ENCODE data around the gene SMARCE1.
A peak's percentile ranks its signal among the peaks of the same experiment; 100 is the strongest.

SMARCE1 gene

DNA sequence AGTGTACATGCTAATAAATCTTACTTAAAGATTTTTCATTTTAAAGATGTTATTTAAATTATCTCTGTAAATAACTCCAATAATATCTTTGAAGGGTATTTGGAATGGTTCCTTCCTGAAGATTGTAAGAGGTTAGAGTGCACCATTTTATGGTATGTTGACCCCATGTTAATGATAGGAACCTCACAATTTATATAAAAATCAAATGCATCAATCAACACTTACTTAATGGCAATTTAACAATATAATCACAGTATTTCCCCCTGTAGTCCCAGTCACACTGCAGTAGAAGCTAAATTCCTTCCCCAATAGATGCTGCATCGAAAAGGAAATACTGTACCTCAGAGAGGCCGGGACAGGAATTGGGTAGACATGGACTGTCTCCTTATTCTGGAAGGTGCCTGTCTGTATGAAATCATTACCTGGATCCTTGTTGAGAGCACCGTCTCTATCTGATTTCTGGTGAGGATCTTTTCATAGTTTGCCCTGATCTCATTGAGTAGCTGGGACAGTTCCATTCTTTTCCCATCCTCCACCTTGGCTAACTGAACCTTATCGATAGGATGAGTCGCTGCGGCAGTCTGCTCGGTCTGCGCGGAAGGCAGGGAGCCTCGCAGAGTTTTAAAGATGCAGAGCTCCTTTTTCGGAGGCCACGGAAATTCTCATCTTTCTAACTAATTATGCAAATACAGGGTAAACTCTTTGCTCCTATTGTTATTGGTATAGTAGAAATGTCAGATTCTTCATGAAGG, 17.1 kb upstream of the SMARCE1 start, which contains the start of gene KRT222:
KRT222 (minus strand) TSS at position 596 of the 752 bp plus-strand sequence; CDS start at position 518, 78 bp downstream.
- no peak for DNase-seq (ENCODE audit: insufficient read length, low spot score)
- TF ChIP-seq POLR2A (IDR thresholded peaks at IDR 0.05; ENCODE audit: low read depth, low read length): no peak

DNA sequence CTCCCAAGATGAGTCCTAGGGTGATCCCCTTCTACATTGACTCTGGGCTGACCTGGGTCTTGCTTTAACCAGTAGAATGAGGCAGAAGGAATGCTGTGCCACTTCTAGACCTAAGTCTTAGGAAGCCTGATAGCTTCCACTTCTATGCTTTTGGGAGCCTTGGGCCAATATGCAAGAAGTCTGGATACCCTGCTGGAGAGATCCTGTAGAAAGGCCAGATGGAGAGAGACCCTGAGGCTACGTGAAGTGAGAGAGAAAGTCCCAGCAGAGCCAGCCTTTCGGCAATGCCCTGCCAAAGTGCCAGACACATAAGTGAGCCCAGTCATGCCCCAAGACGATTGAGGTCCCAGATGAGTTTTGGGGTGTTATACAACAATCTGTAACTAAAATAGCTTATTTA, 15.6 kb upstream of the SMARCE1 start:
- FAIRE-seq (no peak), DNase-seq (ENCODE audit: insufficient read length, low spot score) (no peak)
- TF ChIP-seq POLR2A (IDR thresholded peaks at IDR 0.05; ENCODE audit: low read depth, low read length): no peak

More for the DNA sequence above, 17.1 kb upstream of the SMARCE1 start, which contains the start of gene KRT222:
- FAIRE-seq: no peak

DNA sequence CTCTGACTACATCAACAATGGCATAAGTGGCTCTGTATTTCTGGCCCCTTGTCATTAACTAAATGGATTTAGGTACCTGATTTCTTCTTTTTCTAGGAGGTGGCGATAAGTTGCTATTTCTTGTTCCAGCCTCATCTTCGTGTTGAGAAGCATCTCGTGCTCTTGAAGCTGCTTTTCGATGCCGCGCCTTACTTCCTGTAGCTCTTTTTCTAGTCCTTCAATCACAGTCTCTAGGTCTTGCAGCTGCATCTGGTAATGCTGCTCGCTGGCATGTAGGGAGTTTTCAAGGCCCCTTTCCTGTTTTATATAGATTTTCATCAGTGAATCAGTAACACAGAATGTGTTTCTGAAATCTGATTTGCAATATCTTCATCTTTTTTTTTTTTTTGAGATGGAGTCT, 12.3 kb upstream of the SMARCE1 start:
- FAIRE-seq: no peak
- DNase-seq (ENCODE audit: insufficient read length, low spot score): no peak
- TF ChIP-seq POLR2A (IDR thresholded peaks at IDR 0.05; ENCODE audit: low read depth, low read length): no peak

DNA sequence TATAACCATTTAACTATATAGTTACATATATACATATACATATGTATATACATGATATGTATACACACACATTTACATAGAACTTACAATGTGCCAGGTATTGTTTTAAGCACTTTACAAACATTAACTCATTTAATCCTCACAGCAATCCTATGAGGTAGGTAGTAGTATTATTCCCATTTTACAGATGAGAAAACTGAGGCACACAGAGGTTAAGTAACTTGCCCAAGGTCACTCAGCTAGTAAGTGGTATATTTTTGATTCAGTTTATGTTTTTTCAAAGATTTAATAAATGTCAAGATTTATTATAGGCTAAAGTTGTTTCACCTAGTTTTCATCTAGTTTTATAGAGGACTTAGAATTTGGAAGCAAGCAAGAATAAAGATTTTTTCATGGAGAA, 10.8 kb upstream of the SMARCE1 start:
- no peak for TF ChIP-seq POLR2A (IDR thresholded peaks at IDR 0.05; ENCODE audit: low read depth, low read length)
- DNase-seq (ENCODE audit: insufficient read length, low spot score): no peak
- no peak for FAIRE-seq

DNA sequence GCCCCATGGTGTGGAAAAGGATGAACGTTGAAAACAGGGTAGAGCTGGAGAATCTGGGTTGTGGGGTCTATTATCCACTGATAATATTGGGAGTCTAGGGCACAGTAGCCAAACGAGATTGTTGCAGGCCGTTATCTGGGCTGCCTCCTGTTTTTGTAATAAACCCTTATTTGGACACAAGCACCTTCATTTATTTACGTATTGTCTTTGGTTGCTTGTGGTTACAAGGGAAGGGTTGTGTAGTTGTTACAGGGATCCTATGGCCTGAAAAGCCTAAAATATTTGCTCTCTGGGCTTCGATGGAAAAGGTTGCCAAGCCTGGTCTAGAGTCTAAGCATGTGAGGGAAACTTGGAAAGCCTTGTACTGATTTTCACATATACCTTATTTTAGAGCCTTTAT, 4.3 kb upstream of the SMARCE1 start:
- TF ChIP-seq POLR2A (IDR thresholded peaks at IDR 0.05; ENCODE audit: low read depth, low read length): no peak
- no peak for FAIRE-seq
- no peak for DNase-seq (ENCODE audit: insufficient read length, low spot score)

DNA sequence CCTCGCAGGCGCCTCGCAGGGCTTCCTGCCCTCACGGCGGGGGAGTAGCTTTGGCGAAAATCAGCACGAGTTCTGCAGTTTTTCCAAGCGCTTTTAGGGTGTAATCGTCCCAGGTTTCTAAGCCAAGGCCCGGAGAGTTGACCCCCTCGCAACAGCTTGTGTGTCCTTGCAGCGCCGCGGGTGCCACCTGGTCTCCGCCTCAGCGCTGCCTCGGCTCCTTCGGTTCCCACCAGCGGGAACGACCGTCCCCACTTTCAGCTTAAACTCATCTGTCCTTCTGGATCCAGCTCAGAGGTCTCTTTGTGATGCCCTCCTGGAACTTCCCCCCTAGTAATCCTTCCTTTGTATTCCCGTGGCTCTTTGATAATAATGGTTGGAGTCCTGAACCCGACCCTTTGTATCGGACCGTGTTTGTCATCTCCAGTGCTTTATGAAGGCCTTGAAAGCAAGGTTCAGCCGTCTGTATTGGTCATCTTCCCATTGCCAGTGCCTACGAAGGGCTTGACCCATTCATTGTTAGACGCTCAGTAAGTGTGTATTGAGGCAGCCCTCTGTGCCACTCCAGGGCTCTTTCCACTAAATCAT, 858 bp upstream of the SMARCE1 start:
- DNase-seq (ENCODE audit: insufficient read length, low spot score) (no peak), FAIRE-seq (no peak)
- TF ChIP-seq POLR2A (IDR thresholded peaks at IDR 0.05; ENCODE audit: low read depth, low read length): 0 out of 2 replicates have a peak, but pooled peaks have one; percentile 1

DNA sequence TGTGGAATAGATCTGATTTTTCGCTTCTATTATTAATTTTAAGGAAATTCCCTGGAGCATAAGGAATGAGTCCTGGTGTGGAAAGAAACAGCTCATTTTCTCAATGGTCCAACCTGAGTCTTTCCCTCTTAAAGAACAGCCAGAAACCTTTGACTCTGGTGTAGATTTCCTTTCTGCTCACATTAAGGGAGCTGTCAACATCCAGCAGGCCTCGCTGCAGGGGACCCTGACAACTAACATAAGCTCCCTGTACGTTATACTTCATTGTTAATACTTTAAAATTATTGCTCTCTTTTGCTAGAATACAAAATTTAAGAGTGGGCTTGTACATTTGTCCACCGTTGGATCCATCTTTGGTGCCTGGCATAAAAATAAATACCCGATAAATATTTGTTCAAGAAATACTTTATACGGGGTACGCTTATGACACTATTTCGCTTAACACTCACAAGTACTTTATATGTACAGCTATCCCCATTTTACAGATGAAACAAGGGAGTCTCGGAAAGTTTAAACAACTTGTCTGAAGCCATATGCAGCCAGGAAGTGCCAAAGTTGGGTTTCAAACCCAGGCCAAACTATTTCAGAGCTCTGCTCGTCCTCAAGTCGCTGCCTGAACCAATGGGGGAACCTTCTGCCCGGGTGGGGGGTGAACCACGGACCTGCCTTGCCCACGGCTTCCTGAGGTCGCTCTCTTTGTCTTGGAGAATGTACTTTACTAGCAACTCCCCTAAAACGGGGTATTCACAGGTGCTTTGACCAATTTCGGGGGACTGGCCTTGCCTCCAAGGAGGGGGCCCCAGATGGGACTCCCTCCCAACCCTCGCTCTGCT, 611 bp downstream of the SMARCE1 start:
- DNase-seq (ENCODE audit: insufficient read length, low spot score) (no peak), FAIRE-seq (no peak)
- no peak for TF ChIP-seq POLR2A (IDR thresholded peaks at IDR 0.05; ENCODE audit: low read depth, low read length)

DNA sequence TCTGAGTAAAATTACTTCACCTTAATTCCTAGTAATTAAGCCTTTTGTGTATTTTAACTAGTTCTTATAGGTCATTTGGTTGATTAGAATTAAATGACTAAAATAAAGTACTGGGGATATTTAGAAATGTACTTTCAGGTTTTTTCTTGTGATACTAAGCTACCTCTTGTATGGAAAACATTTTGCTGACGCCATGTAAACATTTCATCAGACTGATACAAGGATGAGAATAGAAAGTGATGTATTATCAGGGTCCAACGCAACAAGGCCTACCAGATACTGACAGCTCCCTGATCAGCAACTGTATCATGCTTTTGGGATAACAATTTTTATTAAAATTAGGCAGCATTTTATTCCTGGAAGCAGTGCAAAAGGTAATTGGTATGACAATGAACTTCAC, 1.7 kb downstream of the SMARCE1 start:
- TF ChIP-seq POLR2A (IDR thresholded peaks at IDR 0.05; ENCODE audit: low read depth, low read length): no peak
- DNase-seq (ENCODE audit: insufficient read length, low spot score): no peak
- no peak for FAIRE-seq

DNA sequence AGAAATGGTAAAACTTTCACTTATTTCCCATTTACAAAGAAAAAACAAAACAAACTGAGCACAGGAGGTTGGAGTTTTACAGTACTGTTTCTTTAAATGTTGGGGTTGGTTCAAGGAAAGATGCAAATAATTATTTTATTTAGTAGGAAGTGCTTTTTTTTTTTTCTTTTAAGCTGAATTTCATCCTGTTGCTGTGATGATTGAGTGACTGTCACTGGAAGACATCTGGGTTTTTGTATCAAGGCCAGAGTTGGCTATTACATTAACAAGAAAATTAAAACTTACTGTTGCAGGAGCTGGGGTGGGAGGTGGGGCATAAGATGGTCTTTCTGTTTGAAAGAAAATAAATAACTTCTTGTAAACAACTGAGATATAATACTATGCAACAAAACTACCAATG, 2.3 kb downstream of the SMARCE1 start:
- FAIRE-seq: no peak
- DNase-seq (ENCODE audit: insufficient read length, low spot score): no peak
- no peak for TF ChIP-seq POLR2A (IDR thresholded peaks at IDR 0.05; ENCODE audit: low read depth, low read length)

DNA sequence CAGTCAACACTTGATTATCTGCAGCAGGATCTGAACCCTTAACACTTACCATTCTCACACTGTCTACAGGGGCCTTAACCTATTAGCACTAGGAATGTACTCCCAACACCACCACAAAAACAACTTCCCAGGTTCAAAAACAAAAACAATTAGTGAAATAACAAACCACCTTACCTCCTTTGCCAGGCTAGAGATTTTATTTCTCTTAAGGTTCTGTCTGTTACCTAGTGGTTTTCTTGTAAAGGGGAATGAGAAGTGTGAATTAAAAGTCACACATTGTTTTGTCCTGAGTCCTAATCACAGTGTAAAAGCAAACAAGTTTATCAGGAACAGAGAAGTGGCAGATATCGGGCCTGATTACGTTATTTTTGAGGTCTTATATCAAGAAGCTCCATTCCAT, 9.7 kb downstream of the SMARCE1 start:
- no peak for TF ChIP-seq POLR2A (IDR thresholded peaks at IDR 0.05; ENCODE audit: low read depth, low read length)
- FAIRE-seq (no peak), DNase-seq (ENCODE audit: insufficient read length, low spot score) (no peak)

DNA sequence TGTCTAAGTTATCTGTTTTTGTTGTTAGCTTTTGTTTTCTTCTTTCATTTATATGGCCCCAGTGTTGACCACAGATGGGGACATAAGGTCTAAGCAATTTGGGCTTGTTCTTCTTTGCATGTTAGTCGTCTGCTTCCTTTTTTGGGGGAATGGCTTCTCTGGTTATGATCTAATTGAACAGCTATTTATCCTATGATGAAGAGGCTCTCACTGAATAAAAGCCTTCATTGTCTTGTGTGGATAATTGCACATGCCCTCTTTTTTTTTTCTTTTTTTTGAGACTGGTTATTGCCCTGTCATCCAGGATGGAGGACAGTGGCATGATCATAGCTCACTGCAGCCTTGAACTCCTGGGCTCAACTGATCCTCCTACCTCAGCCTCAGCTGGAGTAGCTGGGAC, 13.7 kb downstream of the SMARCE1 start:
- no peak for TF ChIP-seq POLR2A (IDR thresholded peaks at IDR 0.05; ENCODE audit: low read depth, low read length)
- no peak for FAIRE-seq
- DNase-seq (ENCODE audit: insufficient read length, low spot score): no peak

DNA sequence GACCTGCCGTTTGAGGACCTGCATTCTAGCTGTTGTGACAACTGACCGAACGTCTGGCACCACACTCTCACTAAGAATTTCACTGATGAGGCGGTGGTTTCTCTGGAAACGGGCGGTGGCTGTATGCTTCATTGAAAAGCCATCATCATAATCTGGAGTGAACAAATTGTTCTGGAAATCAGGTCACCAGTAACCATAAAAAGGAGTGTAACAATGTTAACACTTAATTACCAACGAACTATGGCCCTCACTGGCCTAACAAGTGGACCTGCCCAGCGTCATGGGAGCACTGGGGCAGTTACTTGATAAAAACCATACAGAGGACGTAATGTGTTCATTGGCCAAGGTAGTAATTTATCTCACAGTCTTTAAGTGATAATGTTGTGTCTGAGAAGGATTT, 15.4 kb downstream of the SMARCE1 start:
- DNase-seq (ENCODE audit: insufficient read length, low spot score) (no peak), FAIRE-seq (no peak)
- no peak for TF ChIP-seq POLR2A (IDR thresholded peaks at IDR 0.05; ENCODE audit: low read depth, low read length)

DNA sequence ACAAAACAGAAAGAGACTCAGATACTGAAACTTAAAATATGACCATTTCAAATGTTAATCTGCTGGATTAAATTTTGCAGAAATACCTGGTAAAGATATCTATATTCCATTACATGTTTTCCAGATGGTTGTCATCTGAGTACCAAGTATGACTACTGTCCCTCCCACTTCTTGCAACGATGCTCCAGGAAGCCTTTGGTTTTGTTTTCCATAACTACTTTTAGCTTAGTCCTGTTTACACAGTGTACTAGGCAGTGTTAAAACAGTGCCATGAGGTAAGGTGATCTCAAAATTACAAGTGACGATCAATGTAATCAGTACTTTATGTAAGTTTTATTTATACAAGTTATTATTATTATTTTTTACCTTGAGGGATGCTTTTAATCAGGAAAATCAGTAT, 17.8 kb downstream of the SMARCE1 start:
- DNase-seq (ENCODE audit: insufficient read length, low spot score) (no peak), FAIRE-seq (no peak)
- no peak for TF ChIP-seq POLR2A (IDR thresholded peaks at IDR 0.05; ENCODE audit: low read depth, low read length)

DNA sequence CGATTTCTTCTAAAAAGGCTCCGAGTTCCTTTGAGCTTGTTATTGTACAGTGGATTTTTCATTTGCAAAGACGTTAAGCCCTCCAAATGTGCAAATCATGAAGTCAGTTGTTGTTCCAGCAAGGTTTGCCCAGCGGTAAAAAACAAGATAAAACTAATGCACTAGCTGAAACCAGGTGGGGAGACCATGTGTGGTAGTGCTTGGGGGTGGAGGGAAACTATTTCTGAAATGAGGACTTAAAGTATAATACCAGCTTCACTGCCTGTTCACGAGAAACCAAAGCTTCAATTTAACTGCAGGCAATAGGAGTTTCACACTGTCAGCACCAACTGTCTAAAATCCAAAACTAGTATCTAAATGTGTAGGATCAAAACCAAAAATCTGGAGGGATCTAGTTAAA, 22.3 kb downstream of the SMARCE1 start:
- FAIRE-seq (no peak), DNase-seq (ENCODE audit: insufficient read length, low spot score) (no peak)
- no peak for TF ChIP-seq POLR2A (IDR thresholded peaks at IDR 0.05; ENCODE audit: low read depth, low read length)
